Measurements from ENCODE around the gene KCNT1.

Gene KCNT1

DNA sequence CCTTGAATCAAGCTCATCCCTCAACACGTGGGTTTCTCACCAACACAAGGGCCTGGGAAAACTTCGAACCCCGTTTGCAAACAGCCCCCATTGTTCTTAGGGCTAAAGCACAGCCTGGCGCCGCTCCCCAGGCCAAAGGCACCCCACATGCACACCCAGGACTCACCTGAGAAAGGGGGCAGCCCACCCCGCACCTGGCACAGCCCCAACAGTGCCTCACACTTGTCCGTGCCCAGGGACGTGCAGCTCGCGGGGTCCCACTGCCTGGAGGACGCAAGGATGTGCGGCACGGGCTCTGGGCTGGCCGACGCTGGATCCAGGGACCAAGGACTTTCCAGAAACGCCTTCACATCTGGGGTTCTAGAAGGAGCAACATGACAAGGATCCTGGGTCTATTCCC is 5.5 kb upstream of the KCNT1 start:
- H4K20me1 ChIP-seq = no peaks in the 10 kb centered on the region
- no peak overlapping the region for H3K4me2 ChIP-seq
- no peaks in the 10 kb centered on the region for H3K36me3 ChIP-seq
- TF ChIP-seq Cebpa-rat (IDR thresholded peaks at IDR 0.05) = no peak
- 0 out of 2 replicates have a peak, but pooled peaks cover 4% of the 10 kb centered on the region for H3K27me3 ChIP-seq
- no peak overlapping the region for H3K27ac ChIP-seq
- H3K9me3 ChIP-seq = no peaks in the 10 kb centered on the region
- no peak overlapping the region for H3K9ac ChIP-seq
- H3K4me1 ChIP-seq = peaks cover 4% of the 10 kb centered on the region; the same call in 1 of the 2 replicates
- H3K4me3 ChIP-seq = no peak overlapping the region

DNA sequence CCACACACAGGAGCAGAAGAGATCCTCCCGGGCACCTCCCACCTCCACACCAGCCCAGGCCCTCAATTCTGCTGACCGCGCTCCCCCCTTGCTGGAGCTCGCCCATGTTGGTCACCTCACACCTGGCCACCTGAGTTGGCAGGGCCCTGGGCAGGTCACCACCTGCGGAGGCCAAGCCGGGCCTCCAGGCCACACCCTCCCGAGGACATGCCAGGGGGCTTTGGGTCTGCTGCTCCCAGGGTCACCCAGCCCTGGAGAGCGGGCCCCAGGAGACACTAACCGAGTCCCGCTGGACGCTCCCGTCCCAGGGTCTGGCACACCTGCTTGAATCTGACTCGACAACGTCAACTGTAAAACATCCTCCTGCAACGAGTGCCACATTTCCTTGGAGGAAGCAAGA is 4.8 kb upstream of the KCNT1 start:
- TF ChIP-seq Cebpa-rat (IDR thresholded peaks at IDR 0.05) = no peak
- no peaks in the 10 kb centered on the region for H3K36me3 ChIP-seq
- no peaks in the 10 kb centered on the region for H3K9me3 ChIP-seq
- H3K27me3 ChIP-seq = 0 out of 2 replicates have a peak, but pooled peaks cover 4% of the 10 kb centered on the region
- no peak overlapping the region for H3K27ac ChIP-seq
- no peak overlapping the region for H3K9ac ChIP-seq
- H3K4me3 ChIP-seq = no peak overlapping the region
- peaks cover 11% of the 10 kb centered on the region; the same call in 1 of the 2 replicates for H3K4me1 ChIP-seq
- H4K20me1 ChIP-seq = no peaks in the 10 kb centered on the region
- 0 out of 2 replicates have a peak overlapping the region, but pooled peaks have one; percentile 2 for H3K4me2 ChIP-seq

DNA sequence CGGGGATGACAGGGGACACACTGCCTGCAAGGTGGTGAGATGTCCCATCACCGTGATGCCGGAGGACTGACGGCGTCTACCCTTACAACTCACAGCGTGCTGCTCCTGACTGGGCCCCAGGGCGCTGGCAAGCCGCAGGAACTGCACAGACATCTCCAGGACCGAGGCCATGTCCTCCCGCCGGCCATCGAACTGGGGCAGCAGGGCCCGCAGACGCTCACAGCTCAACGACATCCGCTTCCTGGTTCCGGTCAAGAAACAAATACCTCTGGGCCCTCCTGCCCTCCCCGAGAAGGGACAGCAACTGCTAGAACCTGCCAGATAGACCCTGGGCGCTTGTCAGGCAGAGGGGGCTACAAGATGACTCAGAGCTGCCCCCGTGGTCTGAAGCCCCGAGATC is 3.7 kb upstream of the KCNT1 start:
- Histone ChIP-seq H3K4me3 (no peak overlapping the region), H3K9ac (no peak overlapping the region), H3K9me3 (no peaks in the 10 kb centered on the region), H4K20me1 (no peaks in the 10 kb centered on the region), H3K27ac (no peak overlapping the region), H3K36me3 (no peaks in the 10 kb centered on the region), H3K4me2 (no peak overlapping the region), H3K27me3 (0 out of 2 replicates have a peak, but pooled peaks cover 4% of the 10 kb centered on the region), H3K4me1 (peaks cover 13% of the 10 kb centered on the region; the same call in 1 of the 2 replicates)
- TF ChIP-seq Cebpa-rat (IDR thresholded peaks at IDR 0.05) = no peak

DNA sequence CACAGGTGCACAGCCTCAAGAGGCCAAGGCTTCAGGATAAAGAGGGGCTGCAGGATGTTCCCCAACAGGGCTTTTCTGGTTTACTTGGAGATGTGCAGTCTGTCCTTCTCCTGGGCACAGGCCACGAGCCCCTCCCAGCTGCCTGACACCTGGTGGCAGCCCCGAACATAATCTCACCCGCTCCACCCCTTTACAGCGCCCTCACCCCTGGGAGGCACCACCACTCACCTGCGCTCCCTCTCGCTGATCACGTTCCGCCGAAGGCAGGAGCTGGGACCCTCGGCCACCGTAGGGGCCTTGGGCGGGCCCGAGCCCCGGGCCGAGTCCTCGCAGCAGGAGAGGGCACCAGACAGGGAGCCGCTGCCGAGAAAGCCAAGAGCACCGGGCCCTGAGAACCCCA is 3.2 kb upstream of the KCNT1 start:
- Histone ChIP-seq H3K4me2 (no peak overlapping the region), H3K4me3 (no peak overlapping the region), H4K20me1 (no peaks in the 10 kb centered on the region), H3K27me3 (0 out of 2 replicates have a peak, but pooled peaks cover under 1% of the 10 kb centered on the region), H3K36me3 (no peaks in the 10 kb centered on the region), H3K4me1 (peaks cover 13% of the 10 kb centered on the region; the same call in 1 of the 2 replicates), H3K9ac (no peak overlapping the region), H3K27ac (no peak overlapping the region), H3K9me3 (no peaks in the 10 kb centered on the region)
- TF ChIP-seq Cebpa-rat (IDR thresholded peaks at IDR 0.05) = no peak

DNA sequence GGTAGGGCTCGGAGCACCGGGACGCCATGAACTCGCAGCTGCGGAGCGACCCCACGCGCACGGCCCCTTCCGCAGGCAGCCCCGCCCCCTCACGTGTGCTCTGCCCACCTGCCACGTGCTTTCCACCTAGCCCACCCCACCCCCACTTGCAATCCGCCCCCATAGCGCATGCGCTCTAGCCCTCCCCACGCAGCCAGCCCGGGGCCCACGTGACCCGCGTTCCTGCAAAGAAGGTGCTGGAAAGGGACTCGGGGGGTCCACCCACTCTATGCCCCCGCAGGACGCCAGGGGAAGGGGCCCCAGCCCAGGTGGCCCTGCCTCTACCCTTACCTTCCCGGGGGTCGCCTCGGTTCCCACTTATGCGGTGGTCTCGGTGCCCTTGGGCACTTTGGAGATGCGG is 2.5 kb upstream of the KCNT1 start, which contains the start of gene SOHLH1:
SOHLH1 (minus strand) TSS at position 42 of the 400 bp plus-strand sequence; CDS start at position 28, 14 bp downstream.
- Histone ChIP-seq H3K27me3 (no peaks in the 10 kb centered on the region), H3K4me2 (no peak within 1 kb of the TSS), H4K20me1 (no peaks in the 10 kb centered on the region), H3K4me1 (peaks cover 13% of the 10 kb centered on the region; the same call in 1 of the 2 replicates), H3K4me3 (no peak within 1 kb of the TSS), H3K9me3 (no peaks in the 10 kb centered on the region), H3K36me3 (no peaks in the 10 kb centered on the region), H3K9ac (no peak within 1 kb of the TSS), H3K27ac (no peak within 1 kb of the TSS)
- no peak for TF ChIP-seq Cebpa-rat (IDR thresholded peaks at IDR 0.05)

DNA sequence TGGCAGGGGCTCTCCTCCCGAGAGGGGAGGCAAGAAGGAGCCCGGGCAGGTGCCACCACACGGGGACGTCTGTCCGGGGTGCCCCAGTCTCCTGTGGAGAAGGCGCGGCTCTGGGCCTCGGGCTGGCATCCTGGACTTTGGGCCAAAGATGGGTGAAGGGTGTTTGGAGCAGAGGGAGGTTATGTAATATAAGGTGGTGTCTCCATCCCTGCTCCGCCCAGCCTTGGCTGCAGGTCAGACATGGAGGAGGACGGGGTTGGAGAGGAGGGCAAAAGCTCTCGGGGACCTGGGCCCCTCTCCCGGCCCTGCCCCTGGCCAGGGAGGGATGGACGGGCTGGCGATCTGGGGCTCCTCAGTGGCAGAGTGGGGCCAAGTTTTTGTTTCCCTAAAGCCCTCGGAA is 1.5 kb upstream of the KCNT1 start:
- Histone ChIP-seq H3K9ac (no peak overlapping the region), H3K4me2 (no peak overlapping the region), H3K4me3 (no peak overlapping the region), H3K36me3 (no peaks in the 10 kb centered on the region), H3K4me1 (peaks cover 13% of the 10 kb centered on the region; the same call in 1 of the 2 replicates), H3K27ac (no peak overlapping the region), H4K20me1 (no peaks in the 10 kb centered on the region), H3K9me3 (no peaks in the 10 kb centered on the region), H3K27me3 (no peaks in the 10 kb centered on the region)
- TF ChIP-seq Cebpa-rat (IDR thresholded peaks at IDR 0.05) = no peak

DNA sequence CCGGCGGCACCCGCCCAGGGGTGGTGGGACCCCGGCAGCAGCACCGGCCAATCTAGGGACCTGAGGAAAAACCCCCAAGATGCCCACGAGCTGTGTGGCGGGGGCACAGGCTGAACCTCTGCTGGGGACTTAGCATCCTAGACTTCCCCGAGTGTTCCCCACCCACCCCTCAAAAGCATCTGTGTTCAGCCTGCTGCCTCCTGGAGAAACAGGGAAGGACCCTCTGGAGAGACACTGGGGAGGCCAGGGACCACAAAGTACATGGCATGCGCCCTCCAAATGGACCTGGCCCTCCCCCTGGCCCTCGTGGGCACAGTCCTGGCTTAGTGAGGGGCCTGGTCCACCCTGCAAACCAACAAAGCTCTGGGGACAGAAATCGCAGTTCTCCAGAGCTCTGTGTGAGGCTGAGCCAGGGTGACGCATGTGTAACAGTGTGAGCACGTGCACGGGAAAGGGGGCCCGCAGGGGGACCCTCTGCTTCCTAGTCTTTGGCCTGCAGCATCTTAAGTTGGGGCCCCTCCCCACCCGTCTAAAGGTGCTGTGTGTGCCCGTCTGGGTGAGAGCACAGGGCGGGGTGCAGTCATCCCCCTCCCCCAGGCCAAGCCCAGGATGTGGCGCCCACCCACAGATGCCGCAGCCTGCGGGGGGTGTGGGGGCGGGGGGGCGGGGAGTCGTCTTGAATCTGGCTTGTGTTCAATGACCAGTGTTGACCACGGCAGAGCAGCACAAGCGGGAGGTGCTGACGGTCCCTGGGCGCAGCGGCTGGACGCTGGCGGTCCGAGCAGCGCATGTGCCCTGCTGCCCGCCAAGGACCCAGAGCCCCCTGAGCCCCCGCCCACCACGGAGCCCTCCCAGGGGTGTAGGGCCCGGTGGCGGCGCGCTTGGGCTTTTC is 672 bp upstream of the KCNT1 start:
- no peak for TF ChIP-seq Cebpa-rat (IDR thresholded peaks at IDR 0.05)
- Histone ChIP-seq H3K4me3 (peak overlapping the region; percentile 57), H3K9me3 (no peaks in the 10 kb centered on the region), H3K4me1 (peaks cover 13% of the 10 kb centered on the region; the same call in 1 of the 2 replicates), H3K9ac (no peak overlapping the region), H3K27me3 (no peaks in the 10 kb centered on the region), H3K36me3 (no peaks in the 10 kb centered on the region), H4K20me1 (no peaks in the 10 kb centered on the region), H3K4me2 (peak overlapping the region; percentile 88), H3K27ac (no peak overlapping the region)

DNA sequence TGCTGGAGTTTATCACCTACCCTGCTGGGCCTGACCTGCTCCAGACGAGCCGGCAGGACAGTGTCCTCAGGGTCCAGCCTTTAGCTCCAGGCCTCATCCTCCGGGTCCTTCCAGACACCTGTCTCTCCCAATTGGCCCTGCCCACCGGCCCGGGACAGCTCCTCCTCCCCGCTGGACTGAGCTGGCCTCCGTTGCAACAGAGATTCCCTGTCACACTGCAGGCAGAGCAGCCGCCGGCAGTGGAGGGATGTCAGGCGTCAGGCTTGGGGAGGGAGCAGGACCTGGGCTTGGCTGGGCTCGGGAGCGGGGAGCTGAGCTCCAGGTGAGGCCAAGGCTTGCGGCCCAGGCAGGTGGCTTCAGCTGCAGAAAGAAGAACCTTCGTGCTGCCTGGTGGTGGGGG is 1.7 kb downstream of the KCNT1 start:
- no peaks in the 10 kb centered on the region for H3K9me3 ChIP-seq
- no peak overlapping the region for H3K4me3 ChIP-seq
- H3K4me1 ChIP-seq = peaks cover 18% of the 10 kb centered on the region; the same call in 1 of the 2 replicates
- no peaks in the 10 kb centered on the region for H3K27me3 ChIP-seq
- no peak overlapping the region for H3K4me2 ChIP-seq
- H3K36me3 ChIP-seq = no peaks in the 10 kb centered on the region
- no peaks in the 10 kb centered on the region for H4K20me1 ChIP-seq
- H3K9ac ChIP-seq = no peak overlapping the region
- TF ChIP-seq Cebpa-rat (IDR thresholded peaks at IDR 0.05) = no peak
- no peak overlapping the region for H3K27ac ChIP-seq

DNA sequence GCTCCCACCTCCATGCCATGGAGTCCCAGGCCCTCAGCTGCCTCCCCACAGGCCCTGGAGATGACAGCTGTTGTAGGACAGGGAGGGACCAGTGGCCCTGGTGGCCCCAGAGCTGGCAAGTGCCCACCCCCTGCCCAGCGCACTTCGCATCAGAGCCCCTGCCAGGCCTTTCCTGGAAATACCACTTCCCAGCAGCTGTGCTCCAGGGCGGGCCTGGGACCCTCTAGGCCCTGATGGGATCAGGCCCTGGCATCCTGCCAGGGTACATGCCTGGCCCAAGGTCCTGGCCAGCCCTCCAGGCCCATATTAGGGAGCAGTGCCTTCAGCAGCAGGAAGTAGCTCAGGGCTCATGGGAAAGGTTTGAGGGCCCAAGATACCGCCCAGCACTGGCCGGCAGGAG is 2.5 kb downstream of the KCNT1 start:
- Histone ChIP-seq H3K4me3 (no peak overlapping the region), H4K20me1 (no peaks in the 10 kb centered on the region), H3K4me2 (no peak overlapping the region), H3K4me1 (peaks cover 18% of the 10 kb centered on the region; the same call in 1 of the 2 replicates), H3K9ac (no peak overlapping the region), H3K9me3 (no peaks in the 10 kb centered on the region), H3K27me3 (no peaks in the 10 kb centered on the region), H3K27ac (no peak overlapping the region), H3K36me3 (no peaks in the 10 kb centered on the region)
- TF ChIP-seq Cebpa-rat (IDR thresholded peaks at IDR 0.05) = no peak

DNA sequence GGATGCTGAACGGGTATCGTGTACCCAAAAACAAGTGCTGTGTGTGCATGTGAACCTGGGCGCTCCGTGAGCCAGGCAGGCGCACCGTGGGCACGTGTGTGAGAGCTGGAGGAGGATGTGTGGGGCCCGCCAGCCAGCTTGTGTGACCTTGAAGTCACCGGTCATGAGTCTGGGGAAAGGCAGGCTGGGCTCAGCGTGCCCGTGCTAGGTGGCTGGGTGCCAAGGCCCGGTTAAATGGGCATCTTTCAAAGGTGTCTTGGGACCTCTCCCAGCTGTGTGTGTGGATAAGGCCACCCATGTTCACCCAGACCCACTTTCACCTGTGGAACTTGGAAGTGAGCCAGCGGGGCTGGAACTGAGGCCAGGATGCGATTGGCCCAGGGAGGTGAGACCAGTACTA is 3.4 kb downstream of the KCNT1 start:
- H3K36me3 ChIP-seq = no peaks in the 10 kb centered on the region
- TF ChIP-seq Cebpa-rat (IDR thresholded peaks at IDR 0.05) = no peak
- H3K4me2 ChIP-seq = no peak overlapping the region
- no peaks in the 10 kb centered on the region for H4K20me1 ChIP-seq
- no peak overlapping the region for H3K9ac ChIP-seq
- H3K9me3 ChIP-seq = no peaks in the 10 kb centered on the region
- no peaks in the 10 kb centered on the region for H3K27me3 ChIP-seq
- H3K27ac ChIP-seq = no peak overlapping the region
- no peak overlapping the region for H3K4me3 ChIP-seq
- peaks cover 18% of the 10 kb centered on the region; the same call in 1 of the 2 replicates for H3K4me1 ChIP-seq

Data from BLaER1 (cell line).